ENCODE results near the gene EFCAB5. TPM values are rescaled to one million over a fixed set of nuclear protein-coding genes. Genes with fewer than 3 reads are reported as not detected.
"Not testable (repeated sequence)": the region's sequence is repeated elsewhere in the genome, so short reads cannot be mapped to it uniquely, and the experiment has no call there.

Gene EFCAB5
- total RNA-seq, 1 experiment from 2014 or later: 0.07 TPM

DNA sequence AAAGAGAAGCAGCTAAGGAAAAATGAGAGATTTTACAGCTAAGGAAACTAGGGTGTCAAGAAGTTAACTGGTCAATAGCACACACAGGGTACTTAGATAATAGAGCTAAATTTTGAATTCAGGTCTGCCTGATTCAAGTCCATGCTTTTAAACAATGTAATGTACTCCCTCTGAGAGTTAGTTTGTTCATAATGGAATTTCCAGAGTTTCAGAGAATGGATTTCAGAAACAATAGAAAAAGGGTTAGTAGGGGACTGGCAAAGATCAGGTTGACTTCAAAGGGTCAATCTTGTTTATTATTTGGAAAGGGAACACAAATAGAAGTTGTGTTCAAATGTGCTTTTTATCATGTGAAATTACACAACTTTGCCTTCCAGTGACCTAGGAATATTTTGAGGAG lies 193.1 kb downstream of the EFCAB5 start:
- POLR2A ChIA-PET (ENCODE audit: unreplicated experiment): no interaction called here
- Histone ChIP-seq H3K4me3 (ENCODE audit: low read length) (no peak overlapping the region), H3K4me2 (ENCODE audit: low read length) (no peak overlapping the region)

DNA sequence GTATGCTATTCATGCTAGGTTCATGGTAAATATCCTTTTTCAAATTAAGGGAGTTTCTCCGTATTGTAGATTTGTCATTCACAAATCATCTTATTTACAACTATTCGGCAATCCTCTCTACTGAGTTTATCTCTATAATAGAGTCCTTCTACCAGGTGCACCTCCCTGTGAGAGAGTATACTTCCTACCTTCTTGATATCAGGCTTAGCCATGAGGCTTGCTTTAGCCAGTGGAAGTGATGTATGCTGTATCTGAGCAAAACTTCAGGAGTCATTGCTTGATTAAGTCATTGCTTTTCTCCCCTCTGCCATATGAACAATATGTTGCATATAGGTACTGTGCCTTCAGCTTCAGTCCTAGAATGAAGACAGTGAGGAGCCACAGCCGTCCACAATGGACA lies 195.7 kb downstream of the EFCAB5 start:
- Histone ChIP-seq H3F3A (ENCODE audit: low read length, unreplicated experiment) (no peaks in the 10 kb centered on the region), H3K4me2 (ENCODE audit: low read length) (no peak overlapping the region), H3K27ac (ENCODE audit: low read length) (no peak overlapping the region), H3K9ac (ENCODE audit: low read length) (no peak overlapping the region), H3K4me3 (ENCODE audit: low read length) (no peak overlapping the region), H3K9me3 (ENCODE audit: low read length) (no peaks in the 10 kb centered on the region), H3K27me3 (ENCODE audit: low read length) (no peaks in the 10 kb centered on the region), H2AFZ (ENCODE audit: low read length) (no peak overlapping the region), H3K36me3 (ENCODE audit: low read depth, low read length) (no peaks in the 10 kb centered on the region; the same call in 1 of the 2 replicates), H3K4me1 (ENCODE audit: insufficient read depth, low read length) (no peaks in the 10 kb centered on the region), H3K9me2 (replicated peaks; ENCODE audit: low read length) (no peaks in the 10 kb centered on the region), H3K79me2 (ENCODE audit: low read length) (peaks cover 32% of the 10 kb centered on the region), H4K20me1 (ENCODE audit: low read length) (no peaks in the 10 kb centered on the region)
- TF ChIP-seq EZH2phosphoT487 (IDR thresholded peaks at IDR 0.05; ENCODE audit: borderline replicate concordance, low read length) (no peak), EZH2 (IDR thresholded peaks at IDR 0.05; ENCODE audit: low read length, unreplicated experiment) (no peak)
- TF ChIP-seq, protein P1, sequence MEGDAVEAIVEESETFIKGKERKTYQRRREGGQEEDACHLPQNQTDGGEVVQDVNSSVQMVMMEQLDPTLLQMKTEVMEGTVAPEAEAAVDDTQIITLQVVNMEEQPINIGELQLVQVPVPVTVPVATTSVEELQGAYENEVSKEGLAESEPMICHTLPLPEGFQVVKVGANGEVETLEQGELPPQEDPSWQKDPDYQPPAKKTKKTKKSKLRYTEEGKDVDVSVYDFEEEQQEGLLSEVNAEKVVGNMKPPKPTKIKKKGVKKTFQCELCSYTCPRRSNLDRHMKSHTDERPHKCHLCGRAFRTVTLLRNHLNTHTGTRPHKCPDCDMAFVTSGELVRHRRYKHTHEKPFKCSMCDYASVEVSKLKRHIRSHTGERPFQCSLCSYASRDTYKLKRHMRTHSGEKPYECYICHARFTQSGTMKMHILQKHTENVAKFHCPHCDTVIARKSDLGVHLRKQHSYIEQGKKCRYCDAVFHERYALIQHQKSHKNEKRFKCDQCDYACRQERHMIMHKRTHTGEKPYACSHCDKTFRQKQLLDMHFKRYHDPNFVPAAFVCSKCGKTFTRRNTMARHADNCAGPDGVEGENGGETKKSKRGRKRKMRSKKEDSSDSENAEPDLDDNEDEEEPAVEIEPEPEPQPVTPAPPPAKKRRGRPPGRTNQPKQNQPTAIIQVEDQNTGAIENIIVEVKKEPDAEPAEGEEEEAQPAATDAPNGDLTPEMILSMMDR (conservative IDR thresholded peaks at IDR 0.05; ENCODE audit: low read depth, low read length): no peak
- intact Hi-C loops (cut with micrococcal nuclease): no loop called here
- no TSS peak for BruUV-seq (replicated peaks)
- ChIA-PET CTCF (no interaction called here), POLR2A (ENCODE audit: unreplicated experiment) (no interaction called here)
- DNase-seq: no peak
- no peak for ATAC-seq

More for the DNA sequence above, 193.1 kb downstream of the EFCAB5 start:
- Histone ChIP-seq H3K9me2 (replicated peaks; ENCODE audit: low read length) (no peaks in the 10 kb centered on the region), H4K20me1 (ENCODE audit: low read length) (no peaks in the 10 kb centered on the region), H3K9me3 (ENCODE audit: low read length) (no peaks in the 10 kb centered on the region), H3K27me3 (ENCODE audit: low read length) (no peaks in the 10 kb centered on the region), H3K36me3 (ENCODE audit: low read depth, low read length) (peaks cover 4% of the 10 kb centered on the region; the same call in 1 of the 2 replicates), H2AFZ (ENCODE audit: low read length) (no peak overlapping the region), H3K4me1 (ENCODE audit: insufficient read depth, low read length) (no peaks in the 10 kb centered on the region), H3K27ac (ENCODE audit: low read length) (no peak overlapping the region), H3K79me2 (ENCODE audit: low read length) (peaks cover 33% of the 10 kb centered on the region), H3K9ac (ENCODE audit: low read length) (no peak overlapping the region), H3F3A (ENCODE audit: low read length, unreplicated experiment) (no peaks in the 10 kb centered on the region)
- intact Hi-C loops (cut with micrococcal nuclease): no loop called here
- no TSS peak for BruUV-seq (replicated peaks)
- CTCF ChIA-PET: no interaction called here
- no peak for TF ChIP-seq EZH2 (IDR thresholded peaks at IDR 0.05; ENCODE audit: low read length, unreplicated experiment)
- TF ChIP-seq, protein P1 (conservative IDR thresholded peaks at IDR 0.05; ENCODE audit: low read depth, low read length): no peak
- TF ChIP-seq EZH2phosphoT487 (IDR thresholded peaks at IDR 0.05; ENCODE audit: borderline replicate concordance, low read length): no peak
- no peak for ATAC-seq
- no peak for DNase-seq

DNA sequence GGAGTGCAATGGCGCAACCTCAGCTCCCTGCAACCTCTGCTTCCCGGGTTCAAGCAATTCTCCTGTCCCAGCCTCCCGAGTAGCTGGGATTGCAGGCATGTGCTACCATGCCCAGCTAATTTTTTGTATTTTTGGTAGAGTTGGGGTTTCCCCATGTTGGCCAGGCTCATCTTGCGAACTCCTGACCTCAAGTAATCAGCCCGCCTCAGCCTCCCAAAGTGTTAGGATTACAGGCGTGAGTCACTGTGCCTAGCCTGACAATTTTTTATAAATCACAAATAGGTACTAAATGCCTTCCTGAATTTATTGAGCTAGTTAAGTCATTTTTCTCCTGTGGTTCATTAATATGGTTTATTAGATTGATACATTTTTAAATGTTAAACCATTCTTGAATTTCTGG lies 206.4 kb downstream of the EFCAB5 start:
- peaks cover 12% of the 10 kb centered on the region for H3K79me2 ChIP-seq (ENCODE audit: low read length)
- H3K4me2 ChIP-seq (ENCODE audit: low read length); CTCF ChIA-PET; POLR2A ChIA-PET (ENCODE audit: unreplicated experiment); H3K9ac ChIP-seq (ENCODE audit: low read length); H3K27me3 ChIP-seq (ENCODE audit: low read length); H3K4me3 ChIP-seq (ENCODE audit: low read length); H3K4me1 ChIP-seq (ENCODE audit: insufficient read depth, low read length); H2AFZ ChIP-seq (ENCODE audit: low read length); H3K36me3 ChIP-seq (ENCODE audit: low read depth, low read length); ATAC-seq; BruUV-seq (replicated peaks); DNase-seq; H3K9me2 ChIP-seq (replicated peaks; ENCODE audit: low read length); H3K27ac ChIP-seq (ENCODE audit: low read length); H3F3A ChIP-seq (ENCODE audit: low read length, unreplicated experiment); H3K9me3 ChIP-seq (ENCODE audit: low read length); intact Hi-C loops (cut with micrococcal nuclease); H4K20me1 ChIP-seq (ENCODE audit: low read length): not testable (repeated sequence)
